ENCODE results near the gene RTN4RL1. TPM values are rescaled to one million over a fixed set of nuclear protein-coding genes. Genes with fewer than 3 reads are reported as not detected.

RTN4RL1 gene
- total and polyA plus RNA-seq, 2 of the 4 experiments (the other 2 are of a cell fraction) = under 0.01 to 0.03 TPM

DNA sequence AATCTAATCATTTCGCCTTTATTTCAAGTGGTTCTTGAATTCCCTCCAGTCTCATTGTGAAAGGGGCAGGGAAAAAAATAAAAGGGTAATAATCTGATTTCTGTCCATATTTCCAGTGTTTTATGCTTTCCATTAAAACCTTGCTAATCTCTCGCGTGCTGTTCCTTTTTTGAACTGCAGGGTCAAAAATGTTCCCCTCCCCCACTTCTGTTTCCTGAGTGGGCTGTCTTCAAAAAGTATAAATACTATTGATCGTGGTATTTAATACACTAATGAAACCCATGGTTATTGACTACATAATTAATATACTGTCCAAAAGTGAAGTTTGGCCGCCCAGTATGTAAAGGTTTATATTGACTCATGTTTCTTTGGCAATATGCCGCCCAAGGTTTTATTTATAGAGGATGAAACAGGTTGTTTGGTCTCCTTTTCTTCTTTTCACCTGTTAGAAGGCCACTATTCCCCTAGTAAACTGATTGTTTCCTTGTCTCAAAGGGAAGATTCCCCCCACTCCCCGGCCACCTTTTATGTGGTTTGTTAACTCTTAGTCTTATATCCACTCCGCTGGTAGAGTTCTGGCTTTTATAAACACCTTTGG, 125.6 kb downstream of the RTN4RL1 start:
- TF ChIP-seq CEBPB (IDR thresholded peaks at IDR 0.05; ENCODE audit: low read depth, low read length) (no peak), FOS (IDR thresholded peaks at IDR 0.05; ENCODE audit: low read depth, low read length) (no peak), ELK1 (IDR thresholded peaks at IDR 0.05; ENCODE audit: borderline replicate concordance, low read depth, low read length) (no peak), BHLHE40 (IDR thresholded peaks at IDR 0.05; ENCODE audit: low read depth, low read length) (no peak), MAFK (IDR thresholded peaks at IDR 0.05; ENCODE audit: low read depth, low read length) (no peak), MAZ (IDR thresholded peaks at IDR 0.05; ENCODE audit: borderline replicate concordance, low read depth, low read length) (no peak), RCOR1 (IDR thresholded peaks at IDR 0.05; ENCODE audit: insufficient replicate concordance, low read length) (no peak), MXI1 (IDR thresholded peaks at IDR 0.05; ENCODE audit: borderline replicate concordance, low read depth, low read length) (no peak)
- WGBS, 2 experiments (ENCODE audit: extremely low coverage in 2 of 2, insufficient read length in 1 of 2) = no CpG with 5 or more reads among the region's 8 CpGs
- no peak overlapping the region for H4K8ac ChIP-seq (ENCODE audit: low read depth in 2 of 2, low read length in 2 of 2)
- no peaks in the 10 kb centered on the region for H3K9me1 ChIP-seq (ENCODE audit: insufficient read depth, low read length)
- no peak overlapping the region for H3K27ac ChIP-seq (ENCODE audit: insufficient read depth, low read length)
- H3K9me3 ChIP-seq (ENCODE audit: control insufficient read depth, insufficient read depth, low read length) = no peaks in the 10 kb centered on the region
- no peak overlapping the region for H3K56ac ChIP-seq (ENCODE audit: extremely low read depth, insufficient read depth, low read length)
- no peak overlapping the region for H2BK15ac ChIP-seq (ENCODE audit: low read depth, low read length)
- DNase-seq = no peak
- no peak overlapping the region for H3K14ac ChIP-seq (replicated peaks; ENCODE audit: low read depth, low read length)
- H3K27me3 ChIP-seq (ENCODE audit: control insufficient read depth, insufficient read depth, low read length) = no peaks in the 10 kb centered on the region; the same call in 1 of the 2 replicates
- POLR2A ChIA-PET (ENCODE audit: unreplicated experiment) = no interaction called here
- no TSS peak for BruUV-seq (replicated peaks)
- no peaks in the 10 kb centered on the region for H4K20me1 ChIP-seq (ENCODE audit: insufficient read depth, low read length)
- H2AK9ac ChIP-seq (replicated peaks; ENCODE audit: low read depth, low read length, poor library complexity) = no peak overlapping the region
- no peak overlapping the region for H2BK5ac ChIP-seq (ENCODE audit: low read depth, low read length, poor library complexity, severe bottlenecking)
- no peaks in the 10 kb centered on the region for H3K4me1 ChIP-seq (ENCODE audit: control insufficient read depth, insufficient read depth, low read length)
- no peak overlapping the region for H3K23ac ChIP-seq (ENCODE audit: low read depth, low read length)
- H3K4me3 ChIP-seq (ENCODE audit: insufficient read depth, low read depth, low read length) = no peak overlapping the region
- in situ Hi-C loops (cut with MboI; ENCODE audit: low sequenced_read_pairs) (no loop called here), dilution Hi-C loops (cut with HindIII; ENCODE audit: low sequenced_read_pairs, unreplicated experiment) (no loop called here), intact Hi-C loops (cut with micrococcal nuclease) (no loop called here)
- no peak overlapping the region for H3K4me2 ChIP-seq (ENCODE audit: low read depth, low read length)
- no peak overlapping the region for H2AK5ac ChIP-seq (ENCODE audit: low read depth, low read length)
- peaks cover 31% of the 10 kb centered on the region for H3K36me3 ChIP-seq (ENCODE audit: control insufficient read depth, insufficient read depth, low read length)
- H2BK120ac ChIP-seq (ENCODE audit: low read depth, low read length) = no peak overlapping the region
- ATAC-seq (ENCODE audit: low read depth) = no peak
- no peak overlapping the region for H4K5ac ChIP-seq (ENCODE audit: low read depth, low read length)
- H4K91ac ChIP-seq (ENCODE audit: insufficient read depth, low read depth, low read length) = no peak overlapping the region
- no peak overlapping the region for H2BK20ac ChIP-seq (ENCODE audit: low read depth, low read length)
- H2AFZ ChIP-seq (replicated peaks; ENCODE audit: low read length, poor library complexity) = no peak overlapping the region
- H3K9ac ChIP-seq (ENCODE audit: low read depth, low read length) = no peak overlapping the region
- H3K4ac ChIP-seq (ENCODE audit: low read depth, low read length) = no peak overlapping the region
- no peak overlapping the region for H3K18ac ChIP-seq (ENCODE audit: low read depth, low read length)
- CTCF ChIA-PET = no interaction called here
- H3K79me1 ChIP-seq (ENCODE audit: low read depth in 1 of 2, low read length in 2 of 2) = no peaks in the 10 kb centered on the region
